K562 (cell line): ENCODE measurements around the gene C10orf105.

Experiments
- CEBPZ ChIP-seq: fragments of 150-350 bp; IDR thresholded peaks from 2 replicates; pipeline ENCODE4 v1.6.1; 2014; ENCODE audit warnings: low read depth, mild to moderate bottlenecking, low read length, borderline replicate concordance
- ELK1 ChIP-seq: sonication (generic); formaldehyde crosslinking; IDR thresholded peaks from 2 replicates; pipeline ENCODE4 v1.8.1; 2022; ENCODE audit warnings: missing genetic modification reagents
- FOXK2 ChIP-seq, 2 experiments: fragments of 450-650 bp; IDR thresholded peaks in 1 of 2; conservative IDR thresholded peaks in 1 of 2; 2 replicates each; pipeline ENCODE4 v1.6.1; 2016; ENCODE audit warnings: low read depth in 2 of 2, mild to moderate bottlenecking in 1 of 2
- HDGF ChIP-seq: fragments of 450-650 bp; IDR thresholded peaks from 2 replicates; pipeline ENCODE4 v1.6.1; 2016
- REST ChIP-seq, 2 experiments: fragments of 450-650 bp; formaldehyde crosslinking in 1 of 2; IDR thresholded peaks; 2 replicates each; pipeline versions ENCODE4 v1.4.0 to v1.6.1; 2014 to 2020; ENCODE audit warnings: mild to moderate bottlenecking in 2 of 2, borderline replicate concordance in 1 of 2, low read depth in 1 of 2
- ZFX ChIP-seq: sonication (generic); formaldehyde crosslinking; IDR thresholded peaks from 2 replicates; pipeline ENCODE4 v1.8.0; 2022; ENCODE audit warnings: mild to moderate bottlenecking, missing genetic modification reagents, moderate library complexity
- ZNF830 ChIP-seq: fragments of 250-450 bp; sonication (Bioruptor Pico); IDR thresholded peaks from 2 replicates; pipeline ENCODE4 v1.5.0; 2021; ENCODE audit warnings: mild to moderate bottlenecking
- TF ChIP-seq, protein P1 (sequence below), 3 experiments: IDR thresholded peaks in 2 of 3; conservative IDR thresholded peaks in 1 of 3; 2 replicates each; pipeline ENCODE4 v1.5.1; 2011 to 2012; ENCODE audit warnings: low read length in 3 of 3, mild to moderate bottlenecking in 3 of 3, control low read depth in 2 of 3, improper control_type of control experiment in 1 of 3, inconsistent platforms in 1 of 3, low read depth in 1 of 3, mixed read lengths in 1 of 3, moderate library complexity in 1 of 3; ENCODE audit not compliant: insufficient read depth in 2 of 3

DNA sequence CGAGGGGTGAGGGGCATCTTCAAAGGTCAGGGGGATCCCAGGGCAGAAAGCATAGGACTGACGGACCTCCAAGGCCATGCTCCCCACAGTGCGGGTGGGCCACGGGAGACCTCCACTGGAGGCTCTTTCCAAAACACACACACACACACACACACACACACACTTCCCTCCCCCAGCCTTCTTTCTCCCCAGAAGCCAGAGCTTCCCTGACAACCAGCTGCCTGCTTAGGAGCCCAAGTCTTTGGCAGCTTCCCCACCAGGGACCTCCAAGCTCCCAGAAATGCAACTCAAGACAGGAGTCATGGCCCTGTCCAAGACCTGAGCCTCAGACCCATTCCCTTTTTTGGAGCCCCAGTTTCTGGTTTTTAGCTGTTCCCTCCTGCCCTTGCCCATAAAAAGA, 710 bp upstream of the C10orf105 start:
- TF ChIP-seq ZFX (CRISPR knock-in tag) (no peak), CEBPZ (no peak), REST (IDR thresholded peaks at IDR 0.05; ENCODE audit: borderline replicate concordance) (no peak), REST (CRISPR knock-in tag; IDR thresholded peaks at IDR 0.05; ENCODE audit: low read depth) (no peak), ZNF830 (no peak), FOXK2 (conservative IDR thresholded peaks at IDR 0.05 in 1 of 2, IDR thresholded peaks at IDR 0.05 in 1 of 2; ENCODE audit: low read depth in 2 of 2) (no peak), HDGF (no peak), ELK1 (no peak)
- TF ChIP-seq, protein P1, sequence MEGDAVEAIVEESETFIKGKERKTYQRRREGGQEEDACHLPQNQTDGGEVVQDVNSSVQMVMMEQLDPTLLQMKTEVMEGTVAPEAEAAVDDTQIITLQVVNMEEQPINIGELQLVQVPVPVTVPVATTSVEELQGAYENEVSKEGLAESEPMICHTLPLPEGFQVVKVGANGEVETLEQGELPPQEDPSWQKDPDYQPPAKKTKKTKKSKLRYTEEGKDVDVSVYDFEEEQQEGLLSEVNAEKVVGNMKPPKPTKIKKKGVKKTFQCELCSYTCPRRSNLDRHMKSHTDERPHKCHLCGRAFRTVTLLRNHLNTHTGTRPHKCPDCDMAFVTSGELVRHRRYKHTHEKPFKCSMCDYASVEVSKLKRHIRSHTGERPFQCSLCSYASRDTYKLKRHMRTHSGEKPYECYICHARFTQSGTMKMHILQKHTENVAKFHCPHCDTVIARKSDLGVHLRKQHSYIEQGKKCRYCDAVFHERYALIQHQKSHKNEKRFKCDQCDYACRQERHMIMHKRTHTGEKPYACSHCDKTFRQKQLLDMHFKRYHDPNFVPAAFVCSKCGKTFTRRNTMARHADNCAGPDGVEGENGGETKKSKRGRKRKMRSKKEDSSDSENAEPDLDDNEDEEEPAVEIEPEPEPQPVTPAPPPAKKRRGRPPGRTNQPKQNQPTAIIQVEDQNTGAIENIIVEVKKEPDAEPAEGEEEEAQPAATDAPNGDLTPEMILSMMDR (IDR thresholded peaks at IDR 0.05 in 2 of 3, conservative IDR thresholded peaks at IDR 0.05 in 1 of 3; ENCODE audit: insufficient read depth in 2 of 3, low read depth in 1 of 3, low read length in 3 of 3), result no peak
